Activated CD8-positive, alpha-beta memory T cell treated with anti-CD3 and anti-CD28 coated beads, Interleukin-2, amount 10 ng/mL, durations not matched to agents 7 days and 5 days (primary cell): ENCODE results near the gene KCNA5. TPM values are rescaled to one million over a fixed set of nuclear protein-coding genes. Genes with fewer than 3 reads are reported as not detected.

ENCODE experiments used
- ATAC-seq: fragments of 150-1000 bp; cut with Tn5 transposase; one replicate; pipeline ENCODE4 v1.10.0; 2021; ENCODE audit warnings: moderate library complexity
- CTCF ChIA-PET: fragments of 350-600 bp; sonication (Branson Sonifier 250); formaldehyde crosslinking; loops from one replicate; lab custom pipeline; 2021; ENCODE audit warnings: antibody characterized with exemption; lab: Charles Lee
- DNase-seq: peaks from one replicate; pipeline ENCODE4 v3.0.0-alpha.2; 2020
- H3K27ac Mint-ChIP-seq: one replicate; pipeline ENCODE4 v1.8.0; 2021; ENCODE audit warnings: mild to moderate bottlenecking, mixed read lengths
- H3K27me3 Mint-ChIP-seq: one replicate; pipeline ENCODE4 v1.8.0; 2021; ENCODE audit warnings: mixed read lengths
- H3K36me3 Mint-ChIP-seq: one replicate; pipeline ENCODE4 v1.8.0; 2021; ENCODE audit warnings: mild to moderate bottlenecking, mixed read lengths
- H3K4me1 Mint-ChIP-seq: one replicate; pipeline ENCODE4 v1.8.0; 2021; ENCODE audit warnings: mixed read lengths
- H3K4me3 Mint-ChIP-seq: one replicate; pipeline ENCODE4 v1.8.0; 2021; ENCODE audit warnings: mild to moderate bottlenecking, moderate library complexity, mixed read lengths
- H3K9me3 Mint-ChIP-seq: one replicate; pipeline ENCODE4 v1.8.0; 2022; ENCODE audit warnings: low read depth, mixed read lengths
- total RNA-seq, 2 experiments: library from RNA; stranded (reverse); gene quantifications; one replicate each; pipeline ENCODE4 v1.2.3, GENCODE V29; 2021

The KCNA5 gene
- total RNA-seq, 2 experiments from 2014 or later: not detected

DNA sequence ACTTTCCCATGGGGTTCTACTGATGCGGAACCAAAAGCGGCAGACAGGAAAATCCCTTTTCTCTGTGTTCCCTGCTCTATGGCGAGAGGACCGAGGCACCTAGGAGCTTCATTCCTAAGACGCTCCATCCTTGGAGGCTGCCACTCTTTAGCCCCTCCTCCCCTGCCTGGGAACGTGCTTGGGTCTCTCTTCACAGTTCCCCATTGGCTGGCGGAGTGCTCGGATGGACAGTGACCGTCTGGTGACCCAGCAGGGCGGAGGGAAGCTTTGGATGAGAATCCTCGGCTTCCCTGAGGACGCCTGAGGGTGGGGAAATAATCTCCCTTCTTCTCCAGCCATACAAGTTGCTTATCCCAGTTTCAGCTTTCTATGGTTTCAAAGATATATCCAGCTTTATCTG lies 37.3 kb downstream of the KCNA5 start:
- Mint-ChIP-seq H3K27me3 (peaks cover 11% of the 10 kb centered on the region), H3K27ac (no peak overlapping the region), H3K4me3 (no peak overlapping the region), H3K9me3 (no peaks in the 10 kb centered on the region), H3K36me3 (no peaks in the 10 kb centered on the region), H3K4me1 (no peaks in the 10 kb centered on the region)
- CTCF ChIA-PET: interaction anchor here (1.8 kb wide), 1 partner anchor 60 kb away, joined by 5 read pairs; no protein-coding TSS in a partner anchor
- DNase-seq: no peak
- no peak for ATAC-seq

- CTCF ChIA-PET: interaction anchor here (0.7 to 2.8 kb wide), 11 partner anchors 9 to 294 kb away, joined by 3 to 18 read pairs (median 3); no protein-coding TSS in a partner anchor
- ATAC-seq: no peak
- no peaks in the 10 kb centered on the region for H3K36me3 Mint-ChIP-seq
- DNase-seq: no peak
- H3K27ac Mint-ChIP-seq: no peak overlapping the region
- no peak overlapping the region for H3K4me3 Mint-ChIP-seq
- no peaks in the 10 kb centered on the region for H3K4me1 Mint-ChIP-seq
- no peaks in the 10 kb centered on the region for H3K9me3 Mint-ChIP-seq
- peaks cover 3% of the 10 kb centered on the region for H3K27me3 Mint-ChIP-seq
Observed at GRCh38 chr12:5083955-5084849, 40.5 kb downstream of the KCNA5 start.

DNA sequence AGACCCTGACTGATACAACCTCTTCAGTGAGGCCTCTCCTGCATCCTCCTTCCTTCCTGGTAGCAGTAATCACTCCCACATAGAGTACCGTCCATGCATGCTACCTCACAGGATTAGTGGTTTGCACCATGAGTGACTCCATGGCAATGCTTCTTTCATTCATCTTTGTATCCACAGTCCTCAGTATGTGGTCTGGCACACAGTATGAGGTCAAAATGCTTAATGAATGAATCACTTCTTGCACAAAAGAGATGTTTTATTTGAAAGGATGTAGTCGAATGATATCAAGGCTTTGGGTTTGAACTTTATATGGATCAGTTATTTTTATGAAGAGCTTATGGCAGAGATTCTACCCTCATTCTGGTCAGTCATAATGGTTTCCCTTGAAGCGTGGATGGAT lies 42.2 kb downstream of the KCNA5 start:
- CTCF ChIA-PET: interaction anchor here (1.6 kb wide), 1 partner anchor 231 kb away, joined by 5 read pairs; no protein-coding TSS in a partner anchor
- no peaks in the 10 kb centered on the region for H3K4me1 Mint-ChIP-seq
- H3K36me3 Mint-ChIP-seq: no peaks in the 10 kb centered on the region

DNA sequence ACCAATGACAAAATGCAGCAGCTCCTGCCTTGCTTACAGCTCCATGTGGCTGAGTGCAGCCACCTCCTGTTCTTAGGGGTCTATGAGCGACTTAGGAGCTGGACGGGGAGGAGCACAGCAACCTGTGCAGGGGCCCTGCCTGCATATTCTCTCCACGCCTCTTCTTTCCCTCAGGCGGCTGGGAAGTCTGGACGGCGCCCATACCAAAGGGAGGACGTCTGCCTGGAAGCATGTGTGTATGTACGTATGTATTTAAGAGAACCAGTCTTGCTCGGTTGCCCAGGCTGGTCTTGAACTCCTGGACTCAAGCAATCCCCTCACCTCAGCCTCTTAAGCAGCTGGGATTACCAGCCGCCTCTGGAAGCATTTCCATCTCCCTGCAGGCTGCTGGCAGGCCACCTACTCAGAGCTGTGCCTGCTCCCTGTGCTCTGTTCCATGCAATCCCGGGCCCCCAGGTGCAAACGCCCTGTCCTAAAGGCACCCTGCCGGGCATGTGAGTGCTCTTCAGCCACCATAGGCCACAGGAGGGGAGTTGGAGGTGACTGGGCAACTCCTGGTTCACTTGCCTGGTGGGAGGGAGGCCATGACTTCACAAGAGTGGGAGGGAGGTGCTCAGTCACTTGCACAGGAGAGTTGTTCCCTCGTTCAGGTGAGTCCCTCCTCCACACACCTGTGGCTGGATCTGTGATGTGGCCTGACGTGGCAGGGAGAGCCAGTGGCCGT lies 44.3 kb downstream of the KCNA5 start:
- no peaks in the 10 kb centered on the region for H3K9me3 Mint-ChIP-seq
- DNase-seq (no peak), ATAC-seq (no peak)
- CTCF ChIA-PET: interaction anchor here (1.3 kb wide), 1 partner anchor 67 kb away, joined by 3 read pairs; no protein-coding TSS in a partner anchor
- no peaks in the 10 kb centered on the region for H3K36me3 Mint-ChIP-seq
- no peak overlapping the region for H3K4me3 Mint-ChIP-seq
- no peaks in the 10 kb centered on the region for H3K4me1 Mint-ChIP-seq
- H3K27ac Mint-ChIP-seq: no peak overlapping the region
- peaks cover 7% of the 10 kb centered on the region for H3K27me3 Mint-ChIP-seq

More for the DNA sequence above, 42.2 kb downstream of the KCNA5 start:
- Mint-ChIP-seq H3K27ac (no peak overlapping the region), H3K9me3 (no peaks in the 10 kb centered on the region), H3K4me3 (no peak overlapping the region), H3K27me3 (peaks cover 3% of the 10 kb centered on the region)
- ATAC-seq (no peak), DNase-seq (no peak)

DNA sequence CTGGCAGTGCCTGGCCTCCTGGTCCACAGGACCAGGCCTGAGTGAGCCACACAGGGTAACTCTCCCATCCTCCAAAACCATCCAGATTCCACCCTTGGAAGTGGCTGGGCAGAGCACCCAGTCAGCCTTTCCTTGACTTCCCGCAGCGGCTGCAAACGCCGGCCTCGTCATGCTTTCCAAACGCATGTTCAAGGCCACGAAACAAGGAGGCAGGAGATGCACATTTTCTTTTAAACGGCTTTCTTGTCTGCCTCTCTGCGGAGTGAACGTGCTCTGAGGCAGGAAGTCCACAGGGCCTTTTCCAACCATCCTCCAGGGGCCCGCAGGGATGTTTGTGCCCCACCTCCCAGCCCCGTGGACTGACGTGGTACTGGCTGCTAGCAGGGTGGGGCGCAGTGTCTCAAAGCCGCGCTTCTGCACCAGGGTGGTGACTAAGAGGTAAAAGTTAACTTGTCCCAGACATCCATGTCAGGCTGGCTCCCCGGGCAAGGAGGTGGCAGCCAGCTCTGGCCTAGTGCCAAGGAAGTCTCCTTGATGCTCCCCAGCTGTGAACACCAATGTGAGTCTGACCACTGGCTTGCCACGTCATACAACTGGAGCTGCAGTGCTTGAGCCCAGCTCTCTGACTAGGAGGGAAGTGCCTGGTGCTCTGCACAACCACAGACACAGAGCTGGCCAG lies 45.0 kb downstream of the KCNA5 start:
- ATAC-seq (no peak), DNase-seq (no peak)
- Mint-ChIP-seq H3K36me3 (no peaks in the 10 kb centered on the region), H3K27me3 (peaks cover 7% of the 10 kb centered on the region), H3K9me3 (no peaks in the 10 kb centered on the region), H3K4me3 (no peak overlapping the region), H3K27ac (no peak overlapping the region), H3K4me1 (no peaks in the 10 kb centered on the region)
- CTCF ChIA-PET: no interaction called here

DNA sequence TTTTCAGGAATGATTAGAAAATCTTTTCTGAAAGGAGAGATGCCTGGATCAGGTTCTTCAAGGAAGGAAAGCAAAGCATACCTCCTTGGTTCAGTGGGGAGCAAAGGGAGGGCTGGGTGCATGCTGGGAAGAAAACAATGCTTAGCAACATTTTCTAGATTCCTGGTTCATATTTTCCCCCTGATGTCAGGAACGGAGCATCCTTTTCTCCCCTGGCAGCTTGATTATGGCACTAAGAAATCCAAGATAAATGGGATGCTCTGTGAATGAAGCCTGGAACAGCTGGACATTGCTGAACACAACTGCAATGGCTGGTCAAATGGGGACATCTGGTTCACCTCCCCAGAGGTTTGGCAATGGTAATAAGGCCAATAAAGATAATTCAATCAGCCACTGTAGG lies 50.9 kb downstream of the KCNA5 start:
- CTCF ChIA-PET: no interaction called here
- H3K9me3 Mint-ChIP-seq: no peaks in the 10 kb centered on the region
- ATAC-seq (no peak), DNase-seq (no peak)
- no peaks in the 10 kb centered on the region for H3K4me1 Mint-ChIP-seq
- peaks cover 8% of the 10 kb centered on the region for H3K27me3 Mint-ChIP-seq
- H3K36me3 Mint-ChIP-seq: no peaks in the 10 kb centered on the region
- H3K27ac Mint-ChIP-seq: no peak overlapping the region
- H3K4me3 Mint-ChIP-seq: no peak overlapping the region

DNA sequence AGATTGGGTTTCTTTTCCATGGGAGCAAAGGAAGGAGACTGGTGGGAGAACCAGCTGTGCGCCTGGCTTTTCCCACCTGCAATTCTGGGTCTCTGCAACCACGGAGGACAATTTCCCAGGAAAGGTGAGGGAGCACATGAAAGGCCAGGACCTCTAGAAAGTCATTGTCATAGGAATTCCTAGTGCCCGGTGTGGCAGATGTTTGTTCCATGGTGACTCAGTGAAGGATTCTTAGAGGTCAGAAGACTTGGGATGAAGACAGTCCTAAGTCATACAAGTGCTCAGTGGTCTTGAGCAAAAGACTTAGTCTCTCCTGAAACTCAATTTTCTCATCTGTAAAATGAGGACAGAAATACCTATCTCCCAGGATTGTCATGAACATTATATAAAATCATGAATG lies 51.3 kb downstream of the KCNA5 start:
- H3K4me3 Mint-ChIP-seq: no peak overlapping the region
- no peak overlapping the region for H3K27ac Mint-ChIP-seq
- CTCF ChIA-PET: no interaction called here
- no peaks in the 10 kb centered on the region for H3K4me1 Mint-ChIP-seq
- ATAC-seq: no peak
- H3K9me3 Mint-ChIP-seq: no peaks in the 10 kb centered on the region
- H3K27me3 Mint-ChIP-seq: peaks cover 8% of the 10 kb centered on the region
- no peak for DNase-seq
- H3K36me3 Mint-ChIP-seq: no peaks in the 10 kb centered on the region

Other genes starting within 250 kb of the KCNA5 start
- not detected for gene KCNA1, start 134.0 kb upstream of the KCNA5 start, total RNA-seq